Measurements from ENCODE around the gene EHBP1L1.

DNA sequence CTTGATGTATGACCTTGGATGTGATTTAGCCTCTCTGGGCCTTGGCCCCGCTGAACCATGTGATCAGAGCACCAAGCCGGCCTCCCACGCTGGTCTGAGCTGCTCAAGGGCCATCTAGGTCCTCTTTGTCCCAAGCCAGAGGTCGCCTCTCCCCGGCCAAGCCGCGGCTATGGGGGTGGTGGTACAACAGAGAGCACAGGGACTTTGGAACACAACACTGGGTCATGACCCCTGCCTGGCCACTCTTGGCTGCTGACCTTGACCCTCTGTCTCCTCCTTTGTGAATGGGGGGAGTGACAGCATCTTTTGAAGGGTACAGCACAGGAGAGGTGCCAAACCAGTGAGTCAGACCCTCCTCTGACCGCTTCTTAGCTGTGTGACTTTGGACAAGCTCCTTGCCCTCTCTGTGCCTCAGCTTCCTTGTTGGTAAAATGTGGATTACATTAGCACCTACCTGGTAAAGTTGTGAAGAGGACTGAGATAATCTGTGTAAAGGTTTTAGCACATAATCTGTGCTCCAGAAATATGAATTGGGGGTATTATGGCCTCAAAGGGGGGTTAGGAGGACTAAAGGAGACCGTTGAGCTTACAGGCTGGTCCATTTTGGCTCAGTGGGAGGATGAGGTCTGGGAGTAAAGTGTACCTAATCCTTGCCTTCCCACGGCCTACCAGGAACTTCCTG lies 46.2 kb upstream of the EHBP1L1 start:
- TF ChIP-seq CTCF (IDR thresholded peaks at IDR 0.05; ENCODE audit: poor library complexity, severe bottlenecking) (no peak), MXI1 (conservative IDR thresholded peaks at IDR 0.05; ENCODE audit: poor library complexity, severe bottlenecking) (no peak), TAF1 (IDR thresholded peaks at IDR 0.05; ENCODE audit: low read depth) (no peak), REST (IDR thresholded peaks at IDR 0.05; ENCODE audit: borderline replicate concordance) (no peak), EP300 (conservative IDR thresholded peaks at IDR 0.05; ENCODE audit: poor library complexity, severe bottlenecking) (no peak), POLR2AphosphoS5 (IDR thresholded peaks at IDR 0.05) (no peak)

All from neural cell (in vitro differentiated cells).